ENCODE measurements around the gene FHIT. TPM values are rescaled to one million over a fixed set of nuclear protein-coding genes. Genes with fewer than 3 reads are reported as not detected.

FHIT gene
- polyA plus RNA-seq, 1 of the 3 experiments (the other 2 are of a cell fraction), result 0.41 TPM

DNA sequence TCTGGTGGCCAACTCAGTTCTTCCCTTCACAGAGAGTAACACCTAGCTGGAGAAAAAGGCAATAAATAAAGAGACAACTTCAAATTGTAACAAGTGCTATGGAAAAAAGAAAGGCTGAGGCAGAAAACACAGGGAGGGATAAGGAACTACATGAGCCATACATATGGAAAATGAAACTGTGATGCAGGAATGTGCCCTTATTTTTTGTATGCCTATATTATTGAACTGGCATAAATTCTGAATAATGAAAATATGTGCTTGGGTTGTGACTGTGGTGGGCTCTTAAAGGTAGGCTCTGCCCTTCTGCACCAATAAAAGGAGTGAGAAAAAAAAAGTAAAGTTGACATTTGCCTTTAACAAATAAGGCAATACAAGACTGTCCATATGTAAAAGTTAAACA lies 19.6 kb downstream of the FHIT start:
- Histone ChIP-seq H3K4me2 (no peak overlapping the region), H3K79me2 (ENCODE audit: insufficient read depth) (no peaks in the 10 kb centered on the region), H3K4me1 (ENCODE audit: control insufficient read depth in 1 of 2, insufficient read depth in 2 of 2, low read depth in 1 of 2, low read length in 1 of 2) (no peaks in the 10 kb centered on the region), H3K27ac (ENCODE audit: low read depth in 2 of 2, low read length in 1 of 2) (no peak overlapping the region), H3K4me3 (ENCODE audit: low read depth in 2 of 2, low read length in 1 of 2) (no peak overlapping the region), H4K20me1 (ENCODE audit: insufficient read depth) (no peaks in the 10 kb centered on the region), H3K27me3 (ENCODE audit: insufficient read depth) (no peaks in the 10 kb centered on the region), H2AFZ (ENCODE audit: low read depth) (no peak overlapping the region), H3K9me2 (no peaks in the 10 kb centered on the region), H3K36me3 (replicated peaks in 1 of 2; ENCODE audit: control insufficient read depth in 1 of 2, insufficient read depth in 2 of 2, low read length in 1 of 2) (no peaks in the 10 kb centered on the region), H3F3A (replicated peaks; ENCODE audit: insufficient read depth) (no peaks in the 10 kb centered on the region), H3K9ac (no peak overlapping the region), H3K9me3 (no peaks in the 10 kb centered on the region)
- CTCF ChIA-PET, result no interaction called here
- POLR2A ChIA-PET, result no interaction called here
- TF ChIP-seq, protein P1, sequence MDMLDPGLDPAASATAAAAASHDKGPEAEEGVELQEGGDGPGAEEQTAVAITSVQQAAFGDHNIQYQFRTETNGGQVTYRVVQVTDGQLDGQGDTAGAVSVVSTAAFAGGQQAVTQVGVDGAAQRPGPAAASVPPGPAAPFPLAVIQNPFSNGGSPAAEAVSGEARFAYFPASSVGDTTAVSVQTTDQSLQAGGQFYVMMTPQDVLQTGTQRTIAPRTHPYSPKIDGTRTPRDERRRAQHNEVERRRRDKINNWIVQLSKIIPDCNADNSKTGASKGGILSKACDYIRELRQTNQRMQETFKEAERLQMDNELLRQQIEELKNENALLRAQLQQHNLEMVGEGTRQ (IDR thresholded peaks at IDR 0.05; ENCODE audit: borderline replicate concordance, low read depth, low read length), result no peak
- TF ChIP-seq CHD2 (IDR thresholded peaks at IDR 0.05; ENCODE audit: low read length, partially characterized antibody) (no peak), MEF2A (IDR thresholded peaks at IDR 0.05; ENCODE audit: borderline replicate concordance, low read depth) (no peak), CTCF (IDR thresholded peaks at IDR 0.05) (no peak), NFIC (IDR thresholded peaks at IDR 0.05; ENCODE audit: borderline replicate concordance) (no peak), NRF1 (IDR thresholded peaks at IDR 0.05; ENCODE audit: low read depth, low read length) (no peak)
- DNase-seq, result no peak

DNA sequence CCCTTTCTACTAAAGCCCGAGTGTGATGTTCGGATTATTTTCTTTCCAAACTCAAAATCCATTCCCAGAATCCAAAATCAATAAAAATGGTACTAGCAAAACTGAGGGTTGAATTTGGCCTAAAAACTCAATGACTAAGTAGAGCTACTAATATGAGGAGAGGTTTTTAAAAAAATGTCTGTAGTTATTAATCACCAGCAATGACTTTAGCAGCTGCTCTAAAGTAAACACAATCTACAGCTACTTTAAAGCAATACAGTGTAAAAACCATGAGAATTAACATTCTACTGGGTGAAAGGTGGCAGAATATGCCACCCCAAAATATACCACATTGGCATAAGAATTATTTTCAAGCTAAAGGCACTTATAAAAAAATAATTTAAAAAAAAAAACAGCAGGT lies 23.5 kb downstream of the FHIT start:
- H3K27ac ChIP-seq (ENCODE audit: low read depth in 2 of 2, low read length in 1 of 2), result no peak overlapping the region
- peaks cover 0 to 4% of the 10 kb centered on the region in 2 experiments; a peak in 1 of 4 replicates for H3K4me1 ChIP-seq (ENCODE audit: control insufficient read depth in 1 of 2, insufficient read depth in 2 of 2, low read depth in 1 of 2, low read length in 1 of 2)
- no peak for DNase-seq
- H3K36me3 ChIP-seq (replicated peaks in 1 of 2; ENCODE audit: control insufficient read depth in 1 of 2, insufficient read depth in 2 of 2, low read length in 1 of 2), result no peaks in the 10 kb centered on the region
- H3F3A ChIP-seq (replicated peaks; ENCODE audit: insufficient read depth), result no peaks in the 10 kb centered on the region
- no peak for TF ChIP-seq MEF2A (IDR thresholded peaks at IDR 0.05; ENCODE audit: borderline replicate concordance, low read depth)
- TF ChIP-seq, protein P2, sequence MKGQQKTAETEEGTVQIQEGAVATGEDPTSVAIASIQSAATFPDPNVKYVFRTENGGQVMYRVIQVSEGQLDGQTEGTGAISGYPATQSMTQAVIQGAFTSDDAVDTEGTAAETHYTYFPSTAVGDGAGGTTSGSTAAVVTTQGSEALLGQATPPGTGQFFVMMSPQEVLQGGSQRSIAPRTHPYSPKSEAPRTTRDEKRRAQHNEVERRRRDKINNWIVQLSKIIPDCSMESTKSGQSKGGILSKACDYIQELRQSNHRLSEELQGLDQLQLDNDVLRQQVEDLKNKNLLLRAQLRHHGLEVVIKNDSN (IDR thresholded peaks at IDR 0.05; ENCODE audit: borderline replicate concordance, low read depth), result no peak
- no peak for TF ChIP-seq JUND (IDR thresholded peaks at IDR 0.05)
- TF ChIP-seq NFIC (IDR thresholded peaks at IDR 0.05; ENCODE audit: borderline replicate concordance), result no peak
- 77% methylated on average over 2 of the region's 2 CpGs for WGBS (ENCODE audit: low lambda C conversion rate)
- H4K20me1 ChIP-seq (ENCODE audit: insufficient read depth), result no peaks in the 10 kb centered on the region
- no peak overlapping the region for H3K4me2 ChIP-seq
- H2AFZ ChIP-seq (ENCODE audit: low read depth), result no peak overlapping the region
- H3K79me2 ChIP-seq (ENCODE audit: insufficient read depth), result no peaks in the 10 kb centered on the region
- no peak overlapping the region for H3K9ac ChIP-seq
- no peaks in the 10 kb centered on the region for H3K9me2 ChIP-seq
- CTCF ChIA-PET, result interaction anchor here (1.0 kb wide), 1 partner anchor 18 kb away, joined by 4 read pairs; no protein-coding TSS in a partner anchor
- POLR2A ChIA-PET, result no interaction called here
- H3K27me3 ChIP-seq (ENCODE audit: insufficient read depth), result no peaks in the 10 kb centered on the region
- no peak overlapping the region for H3K4me3 ChIP-seq (ENCODE audit: low read depth in 2 of 2, low read length in 1 of 2)
- H3K9me3 ChIP-seq, result no peaks in the 10 kb centered on the region
